GM12864 (cell line): Measurements from ENCODE around the gene ANKUB1.

Source experiments
- DNase-seq: peaks from one replicate; pipeline ENCODE4 v3.0.0-alpha.2; 2011; ENCODE audit warnings: low read depth
- H3K4me3 ChIP-seq: 2 replicates; pipeline ENCODE4 v1.5.1; 2011; ENCODE audit warnings: mild to moderate bottlenecking, low read depth, low read length, control low read depth
- TF ChIP-seq, protein P1 (sequence below): IDR thresholded peaks from 2 replicates; pipeline ENCODE4 v1.5.1; 2011; ENCODE audit warnings: low read depth, mild to moderate bottlenecking, moderate library complexity, low read length, control low read depth, inconsistent platforms; ENCODE audit errors: missing control alignments

The ANKUB1 gene

DNA sequence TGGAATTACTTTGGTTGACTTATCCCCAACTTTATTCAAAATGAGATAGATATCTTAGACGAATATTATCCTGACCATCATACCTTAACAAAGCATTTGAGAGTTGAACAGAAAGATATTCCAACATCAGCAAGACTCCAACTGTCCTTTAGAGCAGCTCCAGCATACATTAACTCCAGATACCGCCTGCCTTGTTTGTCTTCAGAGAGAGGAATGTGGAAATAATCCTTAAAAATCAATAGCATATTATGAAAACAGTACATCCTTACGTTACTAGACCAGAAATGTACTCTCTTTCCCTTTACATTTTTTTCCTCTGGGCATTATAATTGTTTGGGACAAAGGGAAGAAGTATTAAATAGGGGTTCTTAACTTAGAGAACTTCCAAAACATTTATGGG lies 1.7 kb downstream of the ANKUB1 start:
- DNase-seq = no peak
- no peak overlapping the region for H3K4me3 ChIP-seq
- TF ChIP-seq, protein P1, sequence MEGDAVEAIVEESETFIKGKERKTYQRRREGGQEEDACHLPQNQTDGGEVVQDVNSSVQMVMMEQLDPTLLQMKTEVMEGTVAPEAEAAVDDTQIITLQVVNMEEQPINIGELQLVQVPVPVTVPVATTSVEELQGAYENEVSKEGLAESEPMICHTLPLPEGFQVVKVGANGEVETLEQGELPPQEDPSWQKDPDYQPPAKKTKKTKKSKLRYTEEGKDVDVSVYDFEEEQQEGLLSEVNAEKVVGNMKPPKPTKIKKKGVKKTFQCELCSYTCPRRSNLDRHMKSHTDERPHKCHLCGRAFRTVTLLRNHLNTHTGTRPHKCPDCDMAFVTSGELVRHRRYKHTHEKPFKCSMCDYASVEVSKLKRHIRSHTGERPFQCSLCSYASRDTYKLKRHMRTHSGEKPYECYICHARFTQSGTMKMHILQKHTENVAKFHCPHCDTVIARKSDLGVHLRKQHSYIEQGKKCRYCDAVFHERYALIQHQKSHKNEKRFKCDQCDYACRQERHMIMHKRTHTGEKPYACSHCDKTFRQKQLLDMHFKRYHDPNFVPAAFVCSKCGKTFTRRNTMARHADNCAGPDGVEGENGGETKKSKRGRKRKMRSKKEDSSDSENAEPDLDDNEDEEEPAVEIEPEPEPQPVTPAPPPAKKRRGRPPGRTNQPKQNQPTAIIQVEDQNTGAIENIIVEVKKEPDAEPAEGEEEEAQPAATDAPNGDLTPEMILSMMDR = no peak

DNA sequence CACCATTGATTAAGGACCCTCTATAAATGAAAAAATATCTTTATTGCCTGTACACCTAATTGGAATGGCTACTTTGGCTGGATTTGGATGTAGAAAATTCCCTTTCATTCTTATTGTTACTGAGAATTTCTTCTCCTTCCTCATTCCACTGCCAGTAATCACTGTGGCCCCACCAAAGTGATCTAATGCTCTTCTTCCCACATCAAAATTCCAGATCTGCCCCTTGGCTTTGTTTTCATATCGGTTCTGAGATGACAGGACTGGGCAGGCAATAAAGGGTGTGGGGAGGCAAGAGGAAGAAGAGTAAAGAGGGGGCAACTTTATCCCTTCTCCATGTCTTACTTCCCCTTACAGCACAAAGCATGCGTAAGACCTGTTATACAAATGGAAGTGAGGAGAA lies 2.1 kb downstream of the ANKUB1 start:
- no peak for DNase-seq
- TF ChIP-seq, protein P1 = no peak
- H3K4me3 ChIP-seq = no peak overlapping the region

DNA sequence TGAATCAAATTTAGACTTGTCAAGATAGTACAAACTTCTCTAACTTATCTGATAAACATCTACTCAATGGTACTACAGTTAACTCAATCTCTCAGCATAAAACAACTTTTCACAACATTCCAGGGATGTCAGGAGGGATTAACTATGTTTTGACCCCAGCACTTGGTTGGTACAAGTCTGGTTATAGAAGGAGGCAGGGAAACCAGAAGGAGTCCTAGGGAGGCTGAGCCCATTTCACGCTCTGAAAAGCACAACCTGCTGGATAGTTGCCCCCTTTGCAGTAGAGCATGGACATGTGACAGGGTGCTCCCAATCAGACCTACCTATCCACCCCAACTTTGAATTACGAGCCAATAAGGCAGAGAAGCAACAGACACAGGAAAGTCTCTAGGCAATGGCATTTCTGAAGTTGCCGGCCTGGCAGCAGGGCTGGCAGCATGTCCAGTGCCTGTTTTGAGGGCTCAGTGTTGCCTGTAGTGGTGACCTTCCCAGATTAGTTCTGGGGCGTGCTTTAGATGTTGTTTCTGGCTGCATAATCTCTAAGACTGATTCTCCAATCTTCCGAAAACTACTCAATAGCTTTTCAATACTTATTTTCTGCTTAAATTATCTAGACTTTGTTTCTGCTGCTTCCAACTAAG lies 8.2 kb downstream of the ANKUB1 start:
- TF ChIP-seq, protein P1 = no peak
- no peak for DNase-seq
- no peak overlapping the region for H3K4me3 ChIP-seq

DNA sequence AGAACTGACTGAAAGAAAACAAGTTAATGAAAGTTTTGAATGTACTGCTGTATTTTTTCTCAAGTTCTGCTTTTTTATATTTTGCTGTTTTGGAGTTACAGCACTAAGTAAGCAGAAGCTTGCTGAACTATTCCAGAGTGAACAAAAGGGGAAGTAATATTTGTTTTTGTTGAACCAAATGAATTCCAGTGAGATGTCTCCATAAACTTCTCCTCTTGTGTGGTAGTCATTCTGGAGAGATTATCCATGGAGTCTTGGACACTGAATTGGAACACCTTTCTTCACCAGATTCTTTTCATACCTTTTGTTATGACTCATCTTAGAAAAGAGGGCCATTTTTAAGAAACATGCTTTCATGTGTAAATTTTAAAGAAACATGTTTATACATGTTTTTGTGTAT lies 8.8 kb downstream of the ANKUB1 start:
- DNase-seq = no peak
- H3K4me3 ChIP-seq = no peak overlapping the region
- TF ChIP-seq, protein P1 = no peak

DNA sequence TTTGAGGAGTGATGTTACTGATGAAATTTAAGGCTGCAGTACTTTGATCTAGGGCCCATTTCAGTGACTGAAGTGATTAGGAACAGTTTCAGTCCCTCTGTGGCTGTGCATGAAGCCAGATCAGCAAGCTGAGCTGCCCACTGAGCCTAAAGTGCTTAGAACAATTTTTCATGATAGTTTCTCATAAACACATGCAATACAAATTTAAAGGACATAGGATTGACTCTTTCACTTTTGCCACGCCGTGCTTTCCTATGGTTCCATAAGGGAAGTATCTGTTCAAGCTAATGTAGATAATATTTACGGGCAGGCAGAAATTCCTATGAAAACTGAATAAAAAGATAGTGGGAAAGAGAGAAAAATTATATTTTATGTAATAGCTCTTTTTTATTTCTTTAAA lies 10.6 kb downstream of the ANKUB1 start:
- DNase-seq = no peak
- TF ChIP-seq, protein P1 = no peak
- no peak overlapping the region for H3K4me3 ChIP-seq

DNA sequence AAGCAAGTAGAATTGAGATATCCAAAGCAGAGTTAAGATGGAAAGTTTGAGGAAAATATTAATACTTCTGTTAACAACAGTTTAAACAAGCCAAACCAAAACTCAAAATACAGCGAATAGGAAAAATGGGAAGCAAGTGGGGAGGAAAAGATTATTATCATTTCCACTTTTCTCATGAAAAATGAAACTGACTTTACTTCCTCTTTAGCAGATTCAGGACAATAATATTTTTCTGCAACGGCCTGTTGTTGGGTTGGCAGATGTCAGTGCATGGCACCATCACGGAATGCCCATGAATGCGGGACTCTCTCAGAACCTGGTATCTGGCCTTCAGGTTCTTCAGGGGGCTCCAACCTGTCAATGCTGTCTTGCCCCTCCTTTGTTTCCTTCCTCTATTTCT lies 11.1 kb downstream of the ANKUB1 start:
- TF ChIP-seq, protein P1 = no peak
- DNase-seq = no peak
- no peak overlapping the region for H3K4me3 ChIP-seq
